ENCODE results near the gene LSAMP.

DNA sequence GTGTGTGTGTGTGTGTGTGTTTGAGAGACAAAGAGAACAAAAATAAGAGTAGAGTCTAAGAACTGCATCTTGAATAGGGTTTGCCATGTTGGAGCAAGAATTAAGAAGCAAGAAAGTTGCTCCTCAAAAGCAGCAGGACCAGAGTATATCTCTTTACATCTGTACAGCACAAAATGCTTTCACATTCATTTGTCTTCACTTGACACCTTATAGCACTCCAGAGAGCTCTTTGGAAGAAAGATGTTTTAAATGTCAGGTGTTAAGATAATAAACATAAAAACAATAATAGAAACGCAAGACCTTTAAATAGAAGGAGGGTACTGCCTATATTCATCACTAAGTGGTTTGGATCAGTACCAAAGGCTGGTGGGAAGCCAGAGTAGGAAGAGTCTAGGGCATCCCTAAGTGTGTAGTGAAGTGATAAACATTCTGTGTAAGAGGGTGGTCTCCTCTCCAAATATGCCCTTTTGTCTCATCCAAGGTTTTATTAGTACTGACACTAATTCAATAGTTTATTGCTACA lies 19.1 kb upstream of the LSAMP start:
- TF ChIP-seq POLR2A (IDR thresholded peaks at IDR 0.05) = no peak
- TF ChIP-seq, protein P1, sequence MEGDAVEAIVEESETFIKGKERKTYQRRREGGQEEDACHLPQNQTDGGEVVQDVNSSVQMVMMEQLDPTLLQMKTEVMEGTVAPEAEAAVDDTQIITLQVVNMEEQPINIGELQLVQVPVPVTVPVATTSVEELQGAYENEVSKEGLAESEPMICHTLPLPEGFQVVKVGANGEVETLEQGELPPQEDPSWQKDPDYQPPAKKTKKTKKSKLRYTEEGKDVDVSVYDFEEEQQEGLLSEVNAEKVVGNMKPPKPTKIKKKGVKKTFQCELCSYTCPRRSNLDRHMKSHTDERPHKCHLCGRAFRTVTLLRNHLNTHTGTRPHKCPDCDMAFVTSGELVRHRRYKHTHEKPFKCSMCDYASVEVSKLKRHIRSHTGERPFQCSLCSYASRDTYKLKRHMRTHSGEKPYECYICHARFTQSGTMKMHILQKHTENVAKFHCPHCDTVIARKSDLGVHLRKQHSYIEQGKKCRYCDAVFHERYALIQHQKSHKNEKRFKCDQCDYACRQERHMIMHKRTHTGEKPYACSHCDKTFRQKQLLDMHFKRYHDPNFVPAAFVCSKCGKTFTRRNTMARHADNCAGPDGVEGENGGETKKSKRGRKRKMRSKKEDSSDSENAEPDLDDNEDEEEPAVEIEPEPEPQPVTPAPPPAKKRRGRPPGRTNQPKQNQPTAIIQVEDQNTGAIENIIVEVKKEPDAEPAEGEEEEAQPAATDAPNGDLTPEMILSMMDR (IDR thresholded peaks at IDR 0.05) = no peak
